ENCODE measurements around the gene MARCHF2.
A peak's percentile ranks its signal among the peaks of the same experiment; 100 is the strongest.
"Not testable (repeated sequence)": the region's sequence is repeated elsewhere in the genome, so short reads cannot be mapped to it uniquely, and the experiment has no call there.

Gene MARCHF2

DNA sequence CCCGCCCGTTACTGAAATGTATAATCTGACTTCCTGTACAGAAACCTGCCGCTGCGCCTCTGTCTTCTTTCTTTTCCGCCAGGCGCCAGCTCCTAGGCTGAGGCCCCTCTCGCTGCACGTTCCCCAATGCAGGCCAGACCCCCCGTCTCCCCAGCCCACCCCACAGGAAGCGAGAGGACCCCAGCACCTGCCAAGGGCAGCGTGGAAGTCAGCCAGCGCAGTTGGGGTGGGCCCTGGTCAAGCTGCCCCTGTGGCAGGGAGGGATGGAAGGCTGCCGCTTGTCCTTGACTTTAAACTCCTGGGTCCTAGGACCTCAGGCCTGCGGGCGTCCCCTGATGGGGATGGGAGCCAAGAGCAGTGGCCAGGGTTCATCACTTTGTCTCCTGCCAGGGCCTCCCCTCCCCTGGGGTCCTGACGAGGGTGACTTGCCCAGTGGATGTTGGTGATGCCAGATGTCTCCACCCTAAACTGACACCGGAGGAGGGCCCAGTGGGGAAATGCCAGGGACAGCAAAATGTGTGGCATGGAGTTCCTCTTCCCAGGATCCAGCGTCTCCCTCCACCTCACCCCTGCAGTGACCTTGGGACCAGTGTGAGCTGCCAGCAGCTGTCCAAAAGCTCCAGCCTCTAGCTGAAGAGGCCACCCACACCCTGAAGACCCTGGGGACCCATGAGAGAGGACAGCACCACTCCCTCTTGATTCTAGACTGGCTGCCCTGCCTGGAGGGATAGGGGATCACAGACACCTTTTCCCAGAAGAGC, 8.5 kb upstream of the MARCHF2 start:
- no peak for DNase-seq (ENCODE audit: low read depth in 2 of 2, low spot score in 1 of 2)

DNA sequence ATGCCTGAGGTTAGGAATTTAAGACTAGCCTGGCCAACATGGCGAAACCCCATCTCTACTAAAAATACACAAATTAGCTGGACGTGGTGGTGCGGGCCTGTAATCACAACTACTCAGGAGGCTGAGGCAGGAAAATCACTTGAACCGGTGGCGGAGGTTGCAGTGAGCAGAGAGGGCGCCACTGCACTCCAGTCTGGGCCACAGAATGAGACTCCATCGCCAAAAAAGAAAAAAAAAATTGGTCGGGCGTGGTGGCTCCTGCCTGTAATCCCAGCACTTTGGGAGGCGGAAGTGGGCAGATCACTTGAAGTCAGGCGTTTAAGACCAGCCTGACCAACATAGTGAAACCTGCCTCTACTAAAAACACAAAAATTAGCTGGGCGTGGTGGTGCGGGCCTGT, 2.4 kb upstream of the MARCHF2 start:
- DNase-seq (ENCODE audit: low read depth in 2 of 2, low spot score in 1 of 2), result not testable (repeated sequence)

DNA sequence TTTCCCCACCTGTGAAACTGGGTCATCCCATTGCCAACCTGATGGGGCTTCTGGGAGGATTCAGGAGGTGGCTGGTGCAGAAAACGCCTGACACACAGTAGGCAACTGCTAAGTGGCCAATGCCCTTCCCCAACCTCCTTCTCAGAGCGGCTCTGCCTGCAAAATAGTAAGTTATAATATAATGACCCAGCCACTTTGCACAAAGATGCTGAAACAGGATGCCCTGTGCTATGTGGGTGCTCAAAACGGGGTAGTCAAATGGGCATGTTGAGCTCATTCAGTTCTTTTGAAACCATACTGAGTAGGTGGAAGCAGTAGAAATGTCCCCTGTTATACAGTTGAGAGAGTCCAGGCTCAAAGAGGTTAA, 507 bp downstream of the MARCHF2 start:
- DNase-seq (ENCODE audit: low read depth in 2 of 2, low spot score in 1 of 2), result no peak

DNA sequence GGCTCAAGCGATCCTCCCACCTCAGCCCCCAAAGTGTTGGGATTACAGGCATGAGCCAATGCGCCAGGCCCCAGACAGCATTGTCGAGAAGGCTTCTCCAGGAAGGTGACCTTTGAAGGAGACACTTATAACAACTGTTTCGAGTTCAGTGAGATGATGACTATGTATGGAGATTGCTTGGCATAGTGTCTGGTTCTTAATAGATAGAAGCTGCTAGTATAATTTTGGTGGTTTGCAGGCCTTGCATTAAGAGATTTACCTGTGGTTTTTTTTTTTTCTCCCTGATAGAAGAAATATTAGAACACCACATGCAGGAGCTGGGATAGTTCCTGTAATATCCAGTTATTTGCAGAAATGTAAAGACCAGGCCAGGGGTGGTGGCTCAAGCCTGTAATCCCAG, 3.7 kb downstream of the MARCHF2 start:
- DNase-seq (ENCODE audit: low read depth in 2 of 2, low spot score in 1 of 2), result no peak

DNA sequence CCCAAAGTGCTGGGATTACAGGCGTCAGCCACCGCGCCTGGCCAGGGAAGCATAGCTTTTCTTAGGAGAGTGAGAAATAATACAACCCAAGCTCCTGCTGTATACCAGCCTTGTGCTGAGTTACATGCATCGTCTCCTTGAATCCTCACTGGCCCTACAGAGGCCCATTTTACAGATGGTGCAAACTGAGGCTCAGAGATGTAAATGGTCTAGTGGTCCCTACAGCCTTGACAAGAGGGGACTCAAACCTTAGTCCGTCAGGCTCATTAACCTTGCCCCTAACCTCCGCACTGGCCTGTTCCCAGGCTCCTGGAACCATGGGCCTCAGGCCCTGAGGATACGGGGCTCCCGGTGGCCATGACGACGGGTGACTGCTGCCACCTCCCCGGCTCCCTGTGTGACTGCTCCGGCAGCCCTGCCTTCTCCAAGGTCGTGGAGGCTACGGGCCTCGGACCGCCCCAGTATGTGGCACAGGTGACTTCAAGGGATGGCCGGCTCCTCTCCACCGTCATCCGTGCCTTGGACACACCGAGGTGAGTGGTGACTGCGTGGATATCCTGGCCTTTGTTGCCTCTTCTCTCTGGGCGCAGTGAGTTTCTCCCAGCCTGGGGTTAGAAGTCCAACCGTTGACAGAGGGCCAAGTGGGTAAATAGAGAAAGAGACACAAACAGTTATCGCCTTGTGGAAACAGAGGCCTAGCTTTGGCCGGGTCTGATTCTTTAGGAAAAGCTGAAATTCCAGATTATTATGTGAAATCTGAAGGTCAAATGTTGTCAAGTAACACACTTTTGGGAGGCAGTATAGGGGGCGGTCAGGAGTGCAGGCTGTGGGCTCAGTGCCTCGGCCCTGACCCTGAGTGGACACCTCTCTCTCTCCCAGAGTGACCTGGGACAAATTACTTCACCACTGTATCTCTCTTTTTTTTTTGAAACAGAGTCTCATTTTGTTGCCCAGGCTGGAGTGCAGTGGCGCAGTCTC, 8.7 kb downstream of the MARCHF2 start:
- DNase-seq (ENCODE audit: low read depth in 2 of 2, low spot score in 1 of 2), result no peak

DNA sequence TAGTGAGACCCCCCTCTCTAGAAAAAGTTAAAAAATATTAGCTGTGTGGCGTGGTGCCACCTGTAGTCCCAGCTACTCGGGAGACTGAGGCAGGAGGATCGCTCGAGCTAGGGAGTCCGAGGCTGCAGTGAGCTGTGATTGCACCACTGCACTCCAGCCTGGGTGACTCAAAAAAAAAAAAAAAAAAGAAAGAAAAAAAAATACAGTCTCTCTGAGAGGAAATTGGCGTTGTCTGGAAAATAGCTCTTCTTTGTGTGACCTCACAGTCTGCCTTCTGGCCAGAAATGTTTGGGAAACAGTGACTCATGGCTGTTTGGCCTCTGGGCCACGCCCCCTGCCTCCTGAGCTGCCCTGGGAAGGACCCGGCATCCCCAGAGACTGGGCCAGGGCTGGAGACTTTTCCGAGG, 10.7 kb downstream of the MARCHF2 start:
- no peak for DNase-seq (ENCODE audit: low read depth in 2 of 2, low spot score in 1 of 2)

DNA sequence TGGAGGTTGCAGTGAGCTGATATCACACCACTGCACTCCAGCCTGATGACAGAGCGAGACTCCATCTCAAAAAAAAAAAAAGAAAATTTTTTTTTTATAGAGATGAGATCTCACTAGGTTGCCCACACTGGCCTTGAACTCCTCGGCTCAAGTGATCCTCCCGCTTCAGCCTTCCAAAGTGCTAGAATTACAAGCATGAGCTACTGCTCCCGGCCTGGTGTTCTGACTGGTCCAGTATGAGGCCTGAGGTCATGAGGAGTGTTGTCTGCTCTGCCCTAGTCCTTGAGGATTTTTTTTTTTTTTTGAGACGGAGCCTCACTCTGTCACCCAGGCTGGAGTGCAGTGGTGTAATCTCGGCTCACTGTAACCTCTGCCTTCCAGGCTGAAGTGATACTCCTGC, 12.2 kb downstream of the MARCHF2 start:
- not testable (repeated sequence) for DNase-seq (ENCODE audit: low read depth in 2 of 2, low spot score in 1 of 2)

DNA sequence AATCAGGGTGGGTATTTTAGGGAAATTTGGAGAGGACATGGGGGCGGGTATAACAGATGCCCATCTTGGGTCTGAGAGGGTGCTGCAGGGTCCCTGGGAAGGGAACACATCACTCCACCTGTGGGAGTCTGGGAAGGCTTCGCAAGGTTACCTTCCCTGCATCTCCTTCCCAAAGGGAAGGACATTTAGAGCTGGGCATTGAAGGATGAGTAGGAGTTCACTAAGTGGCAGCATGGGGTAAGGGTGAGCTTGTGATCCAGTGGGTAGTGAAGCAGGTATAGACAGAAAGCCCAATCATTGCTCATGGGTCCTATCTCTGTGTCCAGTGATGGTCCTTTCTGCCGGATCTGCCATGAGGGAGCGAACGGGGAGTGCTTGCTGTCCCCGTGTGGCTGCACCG, 13.2 kb downstream of the MARCHF2 start:
- DNase-seq (ENCODE audit: low read depth in 2 of 2, low spot score in 1 of 2), result no peak

DNA sequence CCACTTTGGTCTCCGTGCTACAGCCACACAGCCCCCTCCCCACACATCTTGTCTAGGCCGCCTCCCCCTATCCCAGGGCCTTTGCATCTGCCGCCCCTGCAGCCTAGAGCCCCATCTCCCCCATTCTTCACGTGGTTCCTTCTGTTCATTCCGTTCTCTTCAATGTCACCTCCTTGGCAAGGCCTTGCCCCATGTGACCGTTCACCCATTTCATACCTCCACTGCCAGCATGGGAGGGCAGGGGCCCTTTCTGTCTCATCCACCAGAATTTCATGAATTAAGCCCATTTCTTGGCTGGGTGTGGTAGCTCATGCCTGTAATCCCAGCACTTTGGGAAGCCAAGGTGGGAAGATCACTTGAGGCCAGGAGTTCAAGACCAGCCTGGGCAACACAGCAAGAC, 15.9 kb downstream of the MARCHF2 start:
- no peak for DNase-seq (ENCODE audit: low read depth in 2 of 2, low spot score in 1 of 2)

DNA sequence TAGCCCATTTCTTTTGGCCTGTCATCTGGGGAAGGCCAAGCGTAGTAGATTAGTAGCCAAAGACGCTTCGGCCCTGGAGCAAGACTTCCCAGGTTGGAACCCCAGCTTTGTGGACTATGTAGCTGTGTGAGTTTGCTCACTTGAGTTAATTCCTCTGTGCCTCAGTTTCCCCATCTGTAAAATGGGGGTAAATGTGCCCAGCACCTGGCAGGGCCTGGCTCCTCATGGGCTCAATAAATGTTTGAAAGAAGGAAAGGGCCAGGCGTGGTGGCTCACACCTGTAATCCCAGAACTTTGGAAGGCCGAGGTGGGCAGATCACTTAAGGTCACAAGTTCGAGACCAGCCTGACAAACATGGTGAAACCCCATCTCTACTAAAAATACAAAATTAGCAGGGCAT, 16.7 kb downstream of the MARCHF2 start:
- DNase-seq (ENCODE audit: low read depth in 2 of 2, low spot score in 1 of 2), result no peak

DNA sequence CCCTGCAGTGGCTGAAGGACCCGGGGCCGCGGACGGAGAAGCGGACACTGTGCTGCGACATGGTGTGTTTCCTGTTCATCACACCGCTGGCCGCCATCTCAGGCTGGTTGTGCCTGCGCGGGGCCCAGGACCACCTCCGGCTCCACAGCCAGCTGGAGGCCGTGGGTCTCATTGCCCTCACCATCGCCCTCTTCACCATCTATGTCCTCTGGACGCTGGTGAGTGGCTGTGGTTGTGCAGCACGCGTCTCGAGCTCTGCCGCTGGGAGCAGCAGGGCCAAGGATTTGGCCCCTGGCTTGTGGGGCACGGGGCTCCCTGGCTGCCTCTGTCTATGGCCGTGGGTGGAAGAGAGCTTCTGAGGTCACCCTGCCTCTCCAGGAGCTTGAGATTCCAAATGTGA, 17.5 kb downstream of the MARCHF2 start:
- DNase-seq (ENCODE audit: low read depth in 2 of 2, low spot score in 1 of 2), result no peak

DNA sequence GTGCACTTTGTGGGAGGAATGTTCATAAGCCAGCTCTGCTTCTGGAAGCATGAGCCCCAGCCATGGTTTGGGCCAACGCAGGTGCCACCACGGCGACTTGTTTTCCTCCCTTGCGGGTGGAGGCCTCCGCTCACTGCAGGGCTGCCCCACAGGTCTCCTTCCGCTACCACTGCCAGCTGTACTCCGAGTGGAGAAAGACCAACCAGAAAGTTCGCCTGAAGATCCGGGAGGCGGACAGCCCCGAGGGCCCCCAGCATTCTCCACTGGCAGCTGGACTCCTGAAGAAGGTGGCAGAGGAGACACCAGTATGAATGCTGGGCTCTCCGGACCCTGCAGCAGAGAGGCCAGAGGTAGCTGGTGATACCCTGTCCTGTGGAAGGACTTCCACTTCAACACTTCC, 25.1 kb downstream of the MARCHF2 start:
- DNase-seq (ENCODE audit: low read depth in 2 of 2, low spot score in 1 of 2), result no peak

DNA sequence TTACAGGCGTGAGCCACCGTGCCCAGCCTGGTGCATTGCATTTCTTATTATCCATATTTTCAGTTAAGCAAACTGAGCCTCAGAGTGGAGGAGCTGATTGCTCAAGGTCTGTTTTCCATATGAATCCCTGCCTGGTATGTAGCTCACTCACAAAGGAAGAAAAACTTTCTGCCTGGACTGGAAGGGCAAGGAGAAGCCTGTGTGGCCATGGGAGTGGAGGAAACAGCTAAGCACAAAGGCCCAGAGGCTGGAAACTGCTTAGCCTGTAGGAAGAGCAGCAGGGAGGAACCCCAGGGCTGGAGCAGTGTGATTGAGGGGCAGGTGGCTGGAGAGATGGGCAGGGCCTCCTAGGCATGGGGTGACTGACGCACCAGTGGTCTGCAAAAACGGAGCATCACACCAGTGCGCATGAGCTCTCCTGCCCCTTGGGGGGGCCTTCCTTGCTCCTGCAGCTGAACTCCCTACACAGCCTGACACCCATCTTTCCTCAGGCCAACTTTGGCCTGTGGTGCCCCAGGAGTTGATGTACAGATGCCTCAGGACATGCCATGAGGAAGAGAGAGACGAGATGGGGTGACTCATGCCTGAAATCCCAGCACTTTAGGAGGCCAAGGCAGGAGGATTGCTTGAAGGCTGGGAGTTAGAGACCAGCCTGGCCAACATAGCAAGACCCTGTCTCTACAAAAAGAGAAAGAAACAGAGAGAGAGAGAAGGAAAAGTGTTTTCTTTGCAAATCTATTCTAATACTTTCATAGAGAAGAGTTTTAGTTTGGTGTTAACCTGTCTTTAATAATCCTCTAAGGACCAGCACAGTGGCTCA, 28.8 kb downstream of the MARCHF2 start:
- DNase-seq (ENCODE audit: low read depth in 2 of 2, low spot score in 1 of 2), result no peak

DNA sequence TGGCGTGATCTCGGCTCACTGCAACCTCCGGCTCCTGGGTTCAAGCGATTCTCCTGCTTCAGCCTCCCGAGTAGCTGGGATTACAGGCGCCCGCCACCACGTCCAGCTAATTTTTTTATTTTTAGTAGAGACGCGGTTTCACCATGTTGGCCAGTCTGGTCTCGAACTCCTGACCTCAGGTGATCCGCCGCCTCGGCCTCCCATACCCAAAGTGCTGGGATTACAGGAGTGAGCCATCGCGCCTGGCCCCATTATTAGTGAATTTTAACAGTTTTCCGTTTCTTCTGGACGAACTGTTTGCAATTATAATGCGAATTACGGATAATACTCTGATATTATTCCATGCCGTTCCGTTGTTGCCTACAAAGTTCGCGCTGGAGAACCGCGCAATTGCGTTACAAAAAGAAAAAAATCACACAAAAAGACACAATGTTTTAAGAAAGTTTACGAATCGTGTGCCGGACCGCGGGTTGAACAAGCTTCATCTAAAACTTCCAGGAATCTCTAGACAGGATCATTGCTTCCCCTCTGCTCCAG, 31.1 kb downstream of the MARCHF2 start:
- not testable (repeated sequence) for DNase-seq (ENCODE audit: low read depth in 2 of 2, low spot score in 1 of 2)

DNA sequence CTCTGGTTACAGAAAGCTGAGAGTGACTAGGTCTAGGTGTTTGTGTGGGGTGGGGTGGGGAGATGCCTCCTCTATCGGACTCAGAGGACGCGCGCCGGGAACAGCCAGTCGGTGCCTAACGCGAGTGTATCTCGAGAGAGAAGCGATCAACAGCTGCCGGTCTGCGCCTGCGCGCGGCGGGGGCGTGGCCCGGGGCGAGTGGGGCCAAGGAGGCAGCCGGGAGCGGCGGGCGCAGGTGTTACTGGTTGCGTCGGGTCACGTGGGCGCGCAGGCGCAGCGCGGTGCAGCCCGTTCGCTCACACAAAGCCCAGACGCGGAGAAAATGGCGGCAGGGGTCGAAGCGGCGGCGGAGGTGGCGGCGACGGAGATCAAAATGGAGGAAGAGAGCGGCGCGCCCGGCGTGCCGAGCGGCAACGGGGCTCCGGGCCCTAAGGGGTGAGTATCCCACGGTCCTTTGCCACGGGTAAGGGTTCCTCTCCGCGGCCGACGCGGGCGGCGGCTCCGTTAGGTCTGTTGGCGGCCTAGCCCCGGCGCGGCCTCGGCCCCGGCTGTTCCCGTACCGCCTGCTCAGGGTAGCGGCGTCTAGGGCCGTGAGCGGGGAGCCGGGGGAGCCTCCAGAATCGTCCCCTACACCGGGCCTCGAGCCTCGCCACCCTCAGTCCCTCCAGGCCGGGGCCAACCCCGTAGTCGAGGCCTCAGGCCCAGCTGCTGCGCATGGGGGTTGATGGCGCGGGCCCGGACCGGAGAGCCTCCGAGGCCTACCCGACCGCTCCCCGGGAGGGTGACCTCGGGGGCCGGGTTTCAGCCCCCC, 31.8 kb downstream of the MARCHF2 start, which contains the start of gene HNRNPM:
HNRNPM (plus strand) TSS at position 299 of the 811 bp plus-strand sequence; CDS start at position 323, 24 bp downstream.
- DNase-seq (ENCODE audit: low read depth in 2 of 2, low spot score in 1 of 2), result peak; percentile 100

DNA sequence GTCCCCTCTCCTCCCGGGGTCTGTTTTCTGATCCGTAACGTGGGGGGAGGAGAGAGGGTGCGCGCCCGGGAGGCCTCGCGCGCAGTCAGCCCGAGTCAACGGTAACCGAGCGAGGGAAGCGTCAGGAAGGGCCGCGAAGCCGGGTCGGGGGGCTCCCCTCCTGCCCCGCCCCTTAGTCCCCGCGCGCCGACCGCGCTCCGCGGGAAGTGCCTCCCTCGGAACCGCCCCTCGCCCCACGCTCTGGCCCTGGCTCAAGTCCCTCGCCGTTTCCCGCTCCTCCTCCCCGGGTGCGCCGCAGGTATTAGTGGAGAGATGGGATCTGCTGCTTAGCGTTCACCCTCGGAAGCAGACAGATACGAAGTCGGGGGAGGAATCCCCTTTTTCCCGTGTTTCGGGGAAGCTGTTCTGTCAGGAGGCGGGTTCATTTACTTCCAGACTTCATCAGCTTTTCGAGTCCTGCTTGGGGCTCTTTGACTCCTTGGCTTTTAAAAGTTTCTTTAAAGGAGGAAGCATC, 32.4 kb downstream of the MARCHF2 start:
- DNase-seq (ENCODE audit: low read depth in 2 of 2, low spot score in 1 of 2), result no peak

DNA sequence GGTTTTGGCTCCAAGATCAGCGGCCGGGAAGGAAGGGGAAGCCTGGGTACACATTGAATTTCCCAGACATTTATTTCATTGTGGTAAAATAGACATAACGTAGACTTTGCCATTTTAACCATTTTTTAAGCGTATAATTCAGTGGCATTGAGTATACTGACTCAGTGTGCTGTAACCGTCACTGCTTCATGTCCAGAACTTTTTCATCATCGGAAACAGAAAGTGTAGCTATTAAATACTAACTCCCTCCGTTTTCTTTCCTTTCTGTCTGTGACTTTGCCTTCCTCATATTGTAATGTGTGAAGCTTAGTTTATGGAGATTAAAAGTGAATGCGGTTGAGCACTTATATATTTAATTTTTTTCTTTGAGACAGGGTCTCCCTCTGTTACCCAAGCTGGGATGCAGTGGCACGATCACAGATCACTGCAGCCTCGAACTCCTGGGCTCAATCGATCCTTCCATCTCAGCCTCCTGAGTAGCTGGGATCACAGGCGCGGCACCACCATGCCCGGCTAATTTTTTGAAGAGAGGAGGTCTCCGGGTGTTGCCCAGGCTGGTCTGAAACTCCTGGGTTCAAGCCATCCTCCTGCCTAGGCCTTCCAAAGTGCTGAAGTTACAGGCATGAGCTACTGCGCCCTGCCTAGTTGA, 33.1 kb downstream of the MARCHF2 start:
- DNase-seq (ENCODE audit: low read depth in 2 of 2, low spot score in 1 of 2), result no peak

DNA sequence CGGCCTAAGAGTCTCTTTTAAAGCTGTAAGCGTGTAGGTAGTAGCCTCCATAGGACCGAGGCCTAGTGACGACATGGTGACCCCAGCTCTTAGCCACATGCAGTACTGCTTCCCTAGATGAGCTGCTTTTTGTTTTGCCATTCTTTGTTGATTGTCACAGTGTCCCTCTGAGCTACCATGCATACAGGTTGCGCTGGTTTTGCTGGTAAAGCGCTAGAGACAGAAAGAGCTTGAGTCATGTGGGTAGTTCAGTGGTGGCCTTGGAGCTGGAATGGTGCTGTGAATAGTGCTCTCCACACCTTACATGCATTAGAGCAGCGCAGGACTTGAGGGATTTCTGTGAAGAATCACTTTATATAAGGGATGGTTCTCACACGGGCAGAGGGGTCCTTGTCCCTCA, 36.7 kb downstream of the MARCHF2 start:
- no peak for DNase-seq (ENCODE audit: low read depth in 2 of 2, low spot score in 1 of 2)

DNA sequence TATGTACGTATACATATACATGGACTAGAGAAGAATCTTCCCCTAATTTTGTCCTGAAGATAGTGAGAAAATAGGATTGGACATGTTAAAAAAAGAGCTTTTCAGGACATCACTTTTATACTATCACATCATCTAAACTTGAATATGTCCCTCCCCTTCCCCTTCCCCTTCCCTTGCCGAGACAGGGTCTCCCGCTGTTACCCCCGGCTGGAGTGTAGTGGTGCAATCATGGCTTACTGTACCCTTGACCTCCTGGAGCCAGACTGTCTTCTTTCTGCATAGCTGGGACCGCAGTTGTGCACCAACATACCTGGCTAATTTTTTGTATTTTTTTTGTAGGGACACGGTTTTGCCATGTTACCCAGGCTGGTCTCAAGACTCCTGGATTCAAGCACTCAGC, 38.3 kb downstream of the MARCHF2 start:
- no peak for DNase-seq (ENCODE audit: low read depth in 2 of 2, low spot score in 1 of 2)
